Measurements from ENCODE around the gene CEP20. TPM values are rescaled to one million over a fixed set of nuclear protein-coding genes. Genes with fewer than 3 reads are reported as not detected.
"Not testable (repeated sequence)": the region's sequence is repeated elsewhere in the genome, so short reads cannot be mapped to it uniquely, and the experiment has no call there.

Gene CEP20
- total RNA-seq, 1 experiment from 2014 or later = 52.4 TPM

GRCh38 chr16:15849209-15849981 lies 39.0 kb downstream of the CEP20 start:
- Mint-ChIP-seq H3K36me3 (ENCODE audit: insufficient read depth, unreplicated experiment) (no peaks in the 10 kb centered on the region), H3K4me3 (ENCODE audit: low read depth, unreplicated experiment) (no peak overlapping the region), H3K27ac (ENCODE audit: unreplicated experiment) (no peak overlapping the region), H3K4me1 (ENCODE audit: low read depth, unreplicated experiment) (no peaks in the 10 kb centered on the region), H3K9me3 (ENCODE audit: low read depth, unreplicated experiment) (no peaks in the 10 kb centered on the region), H3K27me3 (ENCODE audit: unreplicated experiment) (peaks cover 73% of the 10 kb centered on the region)
- no peak for DNase-seq
- no TSS peak for BruUV-seq (replicated peaks)
- TF ChIP-seq CTCF (IDR thresholded peaks at IDR 0.05; ENCODE audit: unreplicated experiment) = no peak
- CTCF ChIA-PET = no interaction called here
- intact Hi-C loops (cut with micrococcal nuclease; ENCODE audit: unreplicated experiment) = no loop called here

GRCh38 chr16:15847611-15848175 lies 40.7 kb downstream of the CEP20 start:
- TF ChIP-seq CTCF (IDR thresholded peaks at IDR 0.05; ENCODE audit: unreplicated experiment) = no peak
- Mint-ChIP-seq H3K27ac (ENCODE audit: unreplicated experiment) (no peak overlapping the region), H3K9me3 (ENCODE audit: low read depth, unreplicated experiment) (no peaks in the 10 kb centered on the region), H3K36me3 (ENCODE audit: insufficient read depth, unreplicated experiment) (no peaks in the 10 kb centered on the region), H3K27me3 (ENCODE audit: unreplicated experiment) (peaks cover 56% of the 10 kb centered on the region), H3K4me3 (ENCODE audit: low read depth, unreplicated experiment) (no peak overlapping the region), H3K4me1 (ENCODE audit: low read depth, unreplicated experiment) (no peaks in the 10 kb centered on the region)
- CTCF ChIA-PET = no interaction called here
- DNase-seq = no peak
- no TSS peak for BruUV-seq (replicated peaks)
- intact Hi-C loops (cut with micrococcal nuclease; ENCODE audit: unreplicated experiment) = no loop called here

- CTCF ChIA-PET = no interaction called here
- Mint-ChIP-seq H3K36me3 (ENCODE audit: insufficient read depth, unreplicated experiment) (no peaks in the 10 kb centered on the region), H3K27me3 (ENCODE audit: unreplicated experiment) (peaks cover 50% of the 10 kb centered on the region), H3K4me1 (ENCODE audit: low read depth, unreplicated experiment) (no peaks in the 10 kb centered on the region), H3K9me3 (ENCODE audit: low read depth, unreplicated experiment) (no peaks in the 10 kb centered on the region), H3K27ac (ENCODE audit: unreplicated experiment) (no peak overlapping the region), H3K4me3 (ENCODE audit: low read depth, unreplicated experiment) (no peak overlapping the region)
- DNase-seq = no peak
- BruUV-seq (replicated peaks) = no TSS peak
- TF ChIP-seq CTCF (IDR thresholded peaks at IDR 0.05; ENCODE audit: unreplicated experiment) = no peak
- intact Hi-C loops (cut with micrococcal nuclease; ENCODE audit: unreplicated experiment) = no loop called here
Measured at GRCh38 chr16:15846510-15846909, 41.9 kb downstream of the CEP20 start.

- TF ChIP-seq CTCF (IDR thresholded peaks at IDR 0.05; ENCODE audit: unreplicated experiment) = no peak
- H3K9me3 Mint-ChIP-seq (ENCODE audit: low read depth, unreplicated experiment) = no peaks in the 10 kb centered on the region
- BruUV-seq (replicated peaks) = no TSS peak
- CTCF ChIA-PET = interaction anchor here (0.6 to 0.7 kb wide), 2 partner anchors 87 to 94 kb away, joined by 3 read pairs; no protein-coding TSS in a partner anchor
- no peak overlapping the region for H3K27ac Mint-ChIP-seq (ENCODE audit: unreplicated experiment)
- H3K27me3 Mint-ChIP-seq (ENCODE audit: unreplicated experiment) = peaks cover 33% of the 10 kb centered on the region
- H3K4me1 Mint-ChIP-seq (ENCODE audit: low read depth, unreplicated experiment) = no peaks in the 10 kb centered on the region
- H3K4me3 Mint-ChIP-seq (ENCODE audit: low read depth, unreplicated experiment) = no peak overlapping the region
- intact Hi-C loops (cut with micrococcal nuclease; ENCODE audit: unreplicated experiment) = no loop called here
- no peaks in the 10 kb centered on the region for H3K36me3 Mint-ChIP-seq (ENCODE audit: insufficient read depth, unreplicated experiment)
- no peak for DNase-seq
Measured at GRCh38 chr16:15843635-15844279, 44.6 kb downstream of the CEP20 start.

- H3K4me3 Mint-ChIP-seq (ENCODE audit: low read depth, unreplicated experiment); H3K36me3 Mint-ChIP-seq (ENCODE audit: insufficient read depth, unreplicated experiment); H3K27ac Mint-ChIP-seq (ENCODE audit: unreplicated experiment); DNase-seq; H3K4me1 Mint-ChIP-seq (ENCODE audit: low read depth, unreplicated experiment); intact Hi-C loops (cut with micrococcal nuclease; ENCODE audit: unreplicated experiment); BruUV-seq (replicated peaks); H3K9me3 Mint-ChIP-seq (ENCODE audit: low read depth, unreplicated experiment): not testable (repeated sequence)
- H3K27me3 Mint-ChIP-seq (ENCODE audit: unreplicated experiment) = peaks cover 15% of the 10 kb centered on the region
- CTCF ChIA-PET = interaction anchor here (0.6 kb wide), 1 partner anchor 40 kb away, joined by 3 read pairs; no protein-coding TSS in a partner anchor
Measured at GRCh38 chr16:15839204-15839603, 49.2 kb downstream of the CEP20 start.
